Head of caudate nucleus (tissue), 42 donors: Measurements from ENCODE around the gene GBGT1.
"Not testable (repeated sequence)": the region's sequence is repeated elsewhere in the genome, so short reads cannot be mapped to it uniquely, and the experiment has no call there.

Experiments
- DNase-seq, 42 donors: peaks; one replicate each; pipeline versions ENCODE4 v3.0.0 to v3.0.0-alpha.2; 2020 to 2021; ENCODE audit warnings: mixed read lengths in 7 of 42
- intact Hi-C: fragments of 100-400 bp; cut with DNase I; formaldehyde crosslinking; loops from one replicate; pipeline ENCODE4 v1.15.0; 2022

GBGT1 gene

DNA sequence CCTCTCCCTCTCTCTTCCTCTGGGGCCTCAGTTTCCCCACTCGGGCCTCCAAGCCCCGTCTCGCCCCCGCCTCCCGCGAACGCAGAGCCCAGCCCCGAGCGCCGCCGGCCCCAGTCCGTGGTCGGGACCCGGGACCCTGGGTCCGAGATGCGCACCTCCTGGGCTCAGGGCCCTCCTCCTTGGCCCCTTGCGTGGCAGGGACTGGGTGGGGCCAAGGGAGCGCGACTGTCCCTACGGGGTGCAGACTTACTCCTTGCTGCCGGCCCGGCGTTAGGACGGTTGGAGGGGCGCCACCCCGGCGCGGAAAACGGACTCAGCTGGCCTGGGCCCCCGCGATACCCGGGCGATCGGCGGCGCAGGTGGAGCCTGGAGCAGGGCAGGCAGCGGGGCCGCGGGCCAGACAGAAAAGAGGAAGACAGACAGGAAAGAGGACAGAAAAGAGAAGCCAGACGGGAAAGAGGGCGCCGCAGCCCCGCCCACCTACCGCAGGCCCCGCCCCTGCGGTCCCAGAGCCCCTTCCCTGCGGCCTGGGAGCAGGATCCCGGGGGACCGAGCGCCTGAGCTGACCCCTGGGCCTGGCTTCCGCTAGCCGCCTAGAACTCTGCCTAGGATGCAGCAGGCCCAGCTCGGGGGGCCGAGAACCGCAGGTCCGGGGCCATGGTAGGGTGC is at the start of gene GBGT1:
TSS of gene GBGT1 (minus strand) at position 411 of the 669 bp plus-strand sequence. CDS start 1,502 bp downstream, outside the sequence.
- DNase-seq, result peak in 31 of 42 donors; percentile 40 to 76 (median 58)
- intact Hi-C loops, result no loop called here

DNA sequence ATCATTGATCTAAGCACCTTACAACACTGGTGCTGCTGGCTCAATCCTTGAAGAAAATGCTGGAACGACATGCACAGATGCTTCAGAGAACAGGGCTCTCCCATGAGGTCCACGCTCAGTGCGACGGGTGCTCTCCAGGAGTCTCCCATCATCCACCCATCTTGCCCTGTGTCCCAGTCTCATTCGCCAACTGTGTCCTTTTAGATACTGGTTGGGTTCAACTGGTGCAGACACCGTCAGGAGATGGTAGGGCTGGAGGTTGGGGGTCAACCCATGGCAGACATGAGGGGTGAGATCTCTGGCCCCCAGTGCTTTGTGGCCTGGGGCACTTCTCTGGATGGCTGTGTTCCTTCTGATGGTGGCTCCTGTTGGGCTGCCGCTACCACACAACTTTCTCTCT is 46.9 kb upstream of the GBGT1 start:
- intact Hi-C loops, result no loop called here
- no peak for DNase-seq

DNA sequence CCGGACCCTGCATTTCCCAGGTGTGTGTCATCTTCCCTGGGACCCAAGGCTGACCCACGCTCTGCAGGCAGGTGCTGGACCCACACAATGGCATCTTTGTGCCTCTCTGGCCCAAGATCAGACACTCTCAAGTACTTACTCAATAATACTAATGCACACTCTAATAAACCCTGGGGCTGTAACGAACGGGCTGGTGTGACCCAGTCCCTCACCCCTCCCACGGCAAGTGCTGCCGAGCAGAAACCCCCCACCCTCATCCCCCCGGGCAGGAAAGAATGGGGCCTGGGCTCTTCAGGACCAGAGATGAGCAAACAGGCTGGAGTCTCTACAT is 46.5 kb upstream of the GBGT1 start:
- intact Hi-C loops, result no loop called here
- DNase-seq, result no peak

DNA sequence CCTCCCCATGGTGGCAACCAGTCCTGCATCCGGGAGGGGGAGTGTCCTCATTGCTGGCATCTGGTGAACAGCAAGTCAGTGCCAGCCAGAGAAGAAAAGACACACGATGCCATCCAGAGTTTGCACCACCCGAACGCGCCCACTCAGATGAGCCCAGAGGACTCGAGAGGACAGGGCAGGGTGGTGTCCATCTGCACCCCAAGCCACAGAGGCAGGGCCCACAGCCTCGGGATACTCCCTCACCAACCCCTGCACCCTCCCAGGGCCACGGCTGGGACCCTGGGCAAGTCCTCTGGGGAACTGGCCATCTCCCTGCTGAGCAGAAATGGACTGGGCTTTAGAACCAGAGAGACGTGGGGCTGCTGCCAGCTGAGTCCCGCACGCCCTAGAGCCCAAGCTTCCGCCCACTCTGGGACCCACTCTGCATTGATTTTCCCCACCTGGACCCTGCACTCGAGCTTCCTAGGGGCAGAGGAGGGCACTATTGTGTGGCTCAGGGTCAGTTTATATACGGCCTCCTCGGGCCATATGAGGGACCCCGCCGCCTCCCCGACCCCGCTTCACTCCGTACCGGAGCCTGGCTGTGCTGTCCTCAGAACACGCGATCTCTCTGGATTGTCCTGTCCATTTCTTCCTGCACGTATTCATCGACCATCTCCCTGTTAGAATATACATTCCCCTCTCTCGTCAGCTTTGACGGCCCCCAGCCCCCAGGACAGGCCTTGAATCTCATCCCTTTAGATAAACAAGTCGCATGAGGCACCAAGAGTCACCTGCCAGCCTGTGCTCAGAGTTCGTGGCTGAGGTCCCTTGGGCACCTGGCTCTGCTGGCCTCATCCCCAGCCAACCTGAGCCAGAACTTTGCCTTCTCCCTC is 45.9 kb upstream of the GBGT1 start:
- intact Hi-C loops, result not testable (repeated sequence)
- DNase-seq, result peak in 1 of 42 donors; percentile 27

DNA sequence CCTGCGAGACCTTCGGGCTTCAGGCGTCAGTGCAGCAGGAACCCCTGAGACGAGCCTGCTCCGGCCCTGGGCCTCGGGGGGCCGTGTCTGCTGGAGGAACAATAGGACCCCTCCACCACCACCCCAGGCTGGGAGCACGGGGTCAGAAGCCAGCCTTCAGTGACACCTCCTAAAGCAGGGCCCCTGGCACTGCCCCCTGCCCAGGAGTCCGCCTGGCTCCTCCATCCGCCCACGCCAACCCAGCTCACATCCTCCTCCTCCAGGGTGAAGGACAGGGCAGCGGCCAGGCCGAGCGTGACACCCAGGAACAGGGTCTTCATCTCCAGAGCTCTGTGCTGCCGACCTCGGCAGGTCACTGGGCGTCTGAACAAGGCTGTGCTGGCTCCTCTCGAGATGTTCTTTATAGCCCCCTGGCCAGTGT is 45.2 kb upstream of the GBGT1 start, which contains the start of gene OBP2B:
TSS of gene OBP2B (minus strand) at position 371 of the 421 bp plus-strand sequence. CDS start at position 320, 51 bp downstream.
- DNase-seq, intact Hi-C loops: not testable (repeated sequence)

- DNase-seq, intact Hi-C loops: not testable (repeated sequence)
These were observed 44.6 kb upstream of the GBGT1 start for GRCh38 chr9:133208171-133208879.

- DNase-seq, result no peak
- intact Hi-C loops, result no loop called here
These were observed 43.9 kb upstream of the GBGT1 start for GRCh38 chr9:133207540-133208170.

DNA sequence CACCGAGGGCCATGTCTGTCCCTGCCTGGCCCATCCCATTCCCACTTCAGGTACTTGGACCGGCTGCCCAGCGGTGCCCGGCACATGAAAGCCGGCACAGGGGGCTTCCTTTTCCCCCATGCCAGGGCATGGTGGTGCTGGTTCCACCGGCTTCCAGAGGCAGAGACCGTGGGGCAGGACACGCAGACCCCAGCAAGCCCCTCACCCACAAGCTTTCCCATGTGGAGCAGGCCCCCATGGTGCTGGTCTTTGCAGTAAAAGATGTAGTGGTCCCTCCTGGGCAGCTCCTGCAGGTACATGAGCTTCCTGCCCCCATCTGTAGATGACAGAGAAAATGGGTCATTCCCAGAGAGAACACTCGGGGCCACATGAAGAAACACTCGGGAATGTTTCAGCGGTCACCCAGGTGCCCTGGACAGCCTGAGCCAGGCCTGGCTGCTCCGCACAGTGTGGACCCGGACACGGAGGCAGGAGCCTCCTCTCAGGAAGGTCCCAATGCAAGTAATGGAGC is 43.4 kb upstream of the GBGT1 start:
- DNase-seq, result no peak
- intact Hi-C loops, result no loop called here

DNA sequence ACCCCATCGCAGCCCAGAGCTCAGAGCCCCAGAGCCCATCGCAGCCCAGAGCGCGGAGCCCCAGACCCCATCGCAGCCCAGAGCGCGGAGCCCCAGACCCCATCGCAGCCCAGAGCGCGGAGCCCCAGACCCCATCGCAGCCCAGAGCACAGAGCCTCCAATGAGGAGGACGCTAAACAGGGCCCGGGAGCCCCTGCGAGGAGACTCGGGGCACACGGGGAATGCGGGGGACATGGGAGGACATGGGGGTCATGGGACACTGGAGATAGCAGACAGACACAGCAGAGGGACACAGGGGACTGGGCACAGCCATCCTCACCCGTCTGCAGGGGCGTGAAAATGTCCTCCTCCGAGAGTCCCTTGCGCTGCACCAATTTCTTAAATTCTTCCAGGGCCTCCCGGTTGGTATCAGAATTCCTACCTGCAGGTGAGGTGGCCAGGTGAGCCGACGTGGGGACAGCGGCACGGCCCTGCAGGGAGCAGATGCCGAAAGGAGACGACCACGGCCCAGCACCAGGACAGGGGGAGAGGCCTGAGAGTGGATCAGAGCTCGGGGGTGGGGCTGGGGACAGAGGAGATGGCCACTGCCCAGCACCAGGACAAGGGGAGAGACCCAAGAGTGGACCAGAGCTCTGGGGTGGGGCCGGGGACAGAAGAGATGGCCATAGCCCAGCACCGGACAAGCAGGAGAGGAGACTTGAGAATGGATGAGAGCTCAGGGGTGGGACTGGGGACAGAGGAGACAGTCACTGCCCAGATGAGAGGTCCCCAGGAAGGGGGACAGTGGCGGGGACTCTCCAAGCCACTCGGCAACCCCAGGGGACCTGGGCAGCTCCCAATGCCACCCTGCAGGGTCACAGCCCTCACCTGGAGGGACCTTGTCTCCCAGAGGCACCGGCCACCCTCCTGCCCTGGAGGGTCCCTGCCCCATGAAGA is 42.5 kb upstream of the GBGT1 start:
- DNase-seq, result peak in 1 of 42 donors; percentile 32
- intact Hi-C loops, result no loop called here

DNA sequence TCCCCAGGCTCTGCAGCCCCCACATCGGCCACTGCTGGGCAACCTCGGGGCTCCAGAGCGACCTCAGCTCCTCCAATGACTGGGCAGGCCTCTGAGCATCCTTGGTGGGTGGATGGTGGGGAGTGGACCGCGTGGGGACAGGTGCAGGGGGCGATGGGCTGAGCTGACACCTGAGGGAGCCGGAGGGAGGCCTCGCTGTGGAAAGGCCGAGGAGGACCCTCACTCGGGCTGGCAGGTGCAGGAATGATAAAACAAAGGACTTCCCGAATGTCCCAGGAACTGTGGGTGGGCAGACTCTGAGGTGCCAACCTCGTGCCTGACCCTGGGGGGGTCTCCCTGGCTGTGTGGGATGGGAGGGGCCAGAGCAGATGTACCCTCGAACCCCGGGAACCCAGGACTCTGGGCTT is 41.8 kb upstream of the GBGT1 start:
- intact Hi-C loops, DNase-seq: not testable (repeated sequence)

- intact Hi-C loops, result no loop called here
- no peak for DNase-seq
These were observed 41.3 kb upstream of the GBGT1 start for GRCh38 chr9:133204993-133205336.

DNA sequence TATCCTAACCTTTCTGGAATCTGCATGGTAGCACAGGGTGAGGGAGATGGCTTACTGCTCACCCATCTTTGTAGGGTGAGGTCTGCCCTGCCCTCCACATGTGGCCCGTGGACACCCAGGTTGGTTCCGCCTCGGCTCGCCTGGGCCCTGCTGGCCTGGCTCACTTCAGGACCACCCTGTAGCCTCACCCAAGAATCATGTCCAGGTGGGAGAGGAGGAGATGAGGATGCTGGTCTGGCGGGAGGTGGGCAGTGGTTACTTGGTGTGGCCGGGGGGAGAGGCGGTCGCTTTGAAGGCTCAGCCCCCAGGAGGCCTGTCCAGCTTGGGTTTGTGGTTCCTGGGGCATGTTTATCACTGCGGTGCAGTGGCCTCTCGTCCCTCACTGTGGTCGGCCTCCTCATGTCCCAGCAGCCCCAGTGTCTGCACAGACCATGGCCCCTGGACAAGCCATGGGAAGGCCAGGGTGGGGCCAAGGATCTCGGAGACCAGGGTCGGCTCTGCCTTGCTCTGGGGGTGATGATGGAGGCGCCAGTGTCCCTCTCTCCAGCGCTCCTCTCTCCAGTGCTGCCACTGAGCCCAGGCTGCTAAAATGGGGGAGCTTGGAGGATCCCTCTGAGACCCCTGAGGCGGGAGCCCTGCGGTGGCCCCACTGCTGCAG is 40.8 kb upstream of the GBGT1 start:
- intact Hi-C loops, result no loop called here
- DNase-seq, result peak in 1 of 42 donors; percentile 10

GRCh38 chr9:133203506-133204075 is 39.9 kb upstream of the GBGT1 start:
- no peak for DNase-seq
- intact Hi-C loops, result no loop called here

DNA sequence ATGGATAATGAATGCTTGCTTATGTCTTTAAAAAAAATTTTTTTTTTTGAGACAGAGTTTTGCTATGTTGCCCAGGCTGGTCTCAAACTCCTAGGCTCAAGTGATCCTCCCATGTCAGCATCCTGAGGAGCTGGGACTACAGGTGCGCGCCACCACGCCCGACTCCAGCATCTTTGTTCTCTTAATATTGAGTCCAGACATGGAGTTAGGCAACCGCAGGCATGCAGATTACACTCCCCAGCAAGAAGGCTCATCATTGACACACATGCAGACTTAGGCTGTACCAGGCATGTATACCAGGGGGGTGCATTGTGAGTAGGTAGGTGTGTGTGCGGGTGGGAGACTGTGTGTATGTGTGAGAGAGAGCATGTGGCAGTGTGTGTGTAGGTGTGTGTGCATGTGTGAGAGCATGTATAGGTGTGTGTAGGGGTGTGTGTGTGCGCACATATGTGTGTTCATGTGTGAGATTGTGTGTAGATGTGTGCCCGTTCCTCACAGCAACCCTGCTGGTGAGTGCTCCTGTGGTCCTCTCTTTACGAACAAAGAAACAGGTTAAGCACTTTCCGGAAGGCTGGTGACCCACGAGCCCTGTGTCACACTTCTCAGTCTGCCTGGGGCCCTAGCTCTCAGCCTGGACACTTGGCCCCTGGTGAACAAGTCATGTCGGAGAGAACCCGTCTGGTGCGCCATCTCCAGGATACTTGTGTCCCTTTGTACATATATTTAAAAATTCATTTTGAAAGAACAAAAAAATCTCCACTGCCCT is 39.2 kb upstream of the GBGT1 start:
- intact Hi-C loops, result no loop called here

GRCh38 chr9:133202145-133202513 is 38.4 kb upstream of the GBGT1 start:
- no peak for DNase-seq
- intact Hi-C loops, result no loop called here

More for the DNA sequence above, 39.2 kb upstream of the GBGT1 start:
- DNase-seq, result peak in 1 of 42 donors; percentile 37

- DNase-seq, result no peak
- intact Hi-C loops, result no loop called here
These were observed 37.9 kb upstream of the GBGT1 start for GRCh38 chr9:133201424-133202144.
